B cell (primary cell): ENCODE data around the gene IL4R. TPM values are rescaled to one million over a fixed set of nuclear protein-coding genes. Genes with fewer than 3 reads are reported as not detected.

Source experiments
- ATAC-seq: fragments of 200-7000 bp; cut with Tn5 transposase; one replicate; pipeline ENCODE4 v1.10.0; 2021; ENCODE audit warnings: low read depth, mild to moderate bottlenecking, moderate number of reproducible peaks, moderate library complexity
- CTCF ChIA-PET: fragments of 350-600 bp; sonication (Branson Sonifier 250); formaldehyde crosslinking; loops from one replicate; lab custom pipeline; 2021; ENCODE audit warnings: antibody characterized with exemption, inconsistent platforms; lab: Charles Lee
- POLR2A ChIA-PET: fragments of 350-600 bp; sonication (Branson Sonifier 250); formaldehyde crosslinking; loops from one replicate; lab custom pipeline; 2021; ENCODE audit warnings: antibody characterized with exemption; lab: Charles Lee
- DNase-seq: peaks from one replicate; pipeline ENCODE4 v3.0.0; 2013
- H2AFZ ChIP-seq: 2 replicates; pipeline ENCODE4 v1.6.1; 2012; ENCODE audit warnings: mild to moderate bottlenecking, low read depth, low read length; ENCODE audit not compliant: insufficient read depth, poor library complexity, severe bottlenecking
- H3K27ac ChIP-seq, 2 donors: 1 replicate in 1 of 2; 2 replicates in 1 of 2; pipeline ENCODE4 v1.5.1; 2012 to 2013; ENCODE audit warnings: low read length in 2 of 2, mild to moderate bottlenecking in 2 of 2, moderate library complexity in 1 of 2
- H3K27me3 ChIP-seq, 4 experiments: fragments of 200-600 bp in 1 of 4; sonication (generic) in 1 of 4; replicated peaks in 1 of 4; 1 replicate in 2 of 4; 2 replicates in 2 of 4; pipeline versions ENCODE4 v1.6.1 to v1.7.0; 2013 to 2016; ENCODE audit warnings: low read length in 3 of 4, mild to moderate bottlenecking in 2 of 4, mixed read lengths in 1 of 4, moderate library complexity in 1 of 4; ENCODE audit not compliant: insufficient read depth in 4 of 4, control insufficient read depth in 3 of 4; ENCODE audit errors: control extremely low read depth in 1 of 4
- H3K36me3 ChIP-seq, 2 experiments: replicated peaks in 1 of 2; 1 replicate in 1 of 2; 2 replicates in 1 of 2; pipeline versions ENCODE4 v1.6.1 to v1.7.1; 2013; ENCODE audit warnings: low read length in 1 of 2; ENCODE audit not compliant: insufficient read depth in 2 of 2, control insufficient read depth in 1 of 2; ENCODE audit errors: control extremely low read depth in 1 of 2, extremely low read depth in 1 of 2
- H3K4me1 ChIP-seq, 2 donors: fragments of 200-600 bp in 1 of 2; sonication (generic) in 1 of 2; 1 replicate in 1 of 2; 2 replicates in 1 of 2; pipeline versions ENCODE4 v1.5.1 to v1.6.1; 2013 to 2017; ENCODE audit warnings: low read length in 2 of 2; ENCODE audit not compliant: control insufficient read depth in 2 of 2, insufficient read depth in 2 of 2
- H3K4me2 ChIP-seq: replicated peaks from 2 replicates; pipeline ENCODE3; 2012; ENCODE audit warnings: mild to moderate bottlenecking, low read depth, low read length; ENCODE audit not compliant: poor library complexity, severe bottlenecking
- H3K4me3 ChIP-seq, 5 experiments: fragments of 200-600 bp in 1 of 5; sonication (generic) in 1 of 5; 1 replicate in 3 of 5; 2 replicates in 2 of 5; pipeline versions ENCODE4 v1.5.1 to v1.7.0; 2011 to 2016; ENCODE audit warnings: low read length in 4 of 5, mild to moderate bottlenecking in 4 of 5, low read depth in 2 of 5, control low read depth in 1 of 5, moderate library complexity in 1 of 5; ENCODE audit not compliant: insufficient read depth in 1 of 5; ENCODE audit errors: control extremely low read depth in 1 of 5, extremely low read depth in 1 of 5
- H3K79me2 ChIP-seq: fragments of 200-600 bp; sonication (generic); one replicate; pipeline ENCODE4 v1.6.0; 2016; ENCODE audit warnings: low read length; ENCODE audit not compliant: control insufficient read depth, insufficient read depth
- H3K9ac ChIP-seq: fragments of 200-600 bp; sonication (generic); 2 replicates; pipeline ENCODE4 v1.6.1; 2017; ENCODE audit warnings: mild to moderate bottlenecking, low read length, moderate library complexity
- H3K9me3 ChIP-seq, 3 donors: one replicate each; pipeline versions ENCODE4 v1.6.1 to v1.7.1; 2013; ENCODE audit warnings: low read length in 2 of 3; ENCODE audit not compliant: control insufficient read depth in 2 of 3, insufficient read depth in 1 of 3; ENCODE audit errors: control extremely low read depth in 1 of 3
- H4K20me1 ChIP-seq: 2 replicates; pipeline ENCODE4 v1.6.0; 2012; ENCODE audit warnings: mild to moderate bottlenecking, low read length; ENCODE audit not compliant: insufficient read depth, control insufficient read depth, poor library complexity, severe bottlenecking
- H3K27ac Mint-ChIP-seq: one replicate; pipeline ENCODE4 v1.8.0; 2021; ENCODE audit warnings: mixed read lengths
- H3K27me3 Mint-ChIP-seq: one replicate; pipeline ENCODE4 v1.8.0; 2021; ENCODE audit warnings: mixed read lengths
- H3K4me1 Mint-ChIP-seq: one replicate; pipeline ENCODE4 v1.8.0; 2021; ENCODE audit warnings: mixed read lengths
- H3K4me3 Mint-ChIP-seq: one replicate; pipeline ENCODE4 v1.8.0; 2021; ENCODE audit warnings: mixed read lengths
- H3K9me3 Mint-ChIP-seq: one replicate; pipeline ENCODE4 v1.8.0; 2022; ENCODE audit warnings: mixed read lengths; ENCODE audit not compliant: insufficient read depth
- EZH2 ChIP-seq: IDR thresholded peaks from 2 replicates; pipeline ENCODE4 v1.6.1; 2012; ENCODE audit warnings: borderline replicate concordance, low read depth, mild to moderate bottlenecking, moderate library complexity, low read length; ENCODE audit not compliant: insufficient read depth, poor library complexity, severe bottlenecking
- WGBS: methylation state at CpG from one replicate; pipeline ENCODE4 v1.1.5; 2013; ENCODE audit warnings: missing lambda C conversion rate; ENCODE audit not compliant: insufficient coverage; 5-methylcytosine and 5-hydroxymethylcytosine counted together
- intact Hi-C: fragments of 100-400 bp; cut with micrococcal nuclease; formaldehyde crosslinking; loops from one replicate; pipeline ENCODE4 v1.10.0; 2022
- polyA plus RNA-seq: library from polyadenylated mRNA; depleted of rRNA; stranded (reverse); fragments of >200 nt; gene quantifications from 2 replicates; pipeline ENCODE4 v1.2.3, GENCODE V29; 2012
- total RNA-seq, 2 donors: library from RNA; stranded (reverse); fragments of 120-200 nt in 1 of 2; gene quantifications; 1 replicate in 1 of 2; 2 replicates in 1 of 2; pipeline versions ENCODE4 v1.2.3 to v1.2.4, GENCODE V29; 2013 to 2022
- TF ChIP-seq, protein P1 (sequence below): fragments of 200-600 bp; IDR thresholded peaks from one replicate; pipeline ENCODE4 v1.8.0; 2022; ENCODE audit warnings: antibody characterized with exemption, mild to moderate bottlenecking

The IL4R gene
- total and polyA plus RNA-seq, 2 donors (not counting 1 experiment from before 2014, with no cell fraction given): 311 to 966 TPM

GRCh38 chr16:27311448-27311830 is 2.3 kb upstream of the IL4R start:
- peaks cover 55% of the 10 kb centered on the region for H3K4me1 Mint-ChIP-seq
- no peak overlapping the region for H3K4me2 ChIP-seq
- CTCF ChIA-PET: no interaction called here

GRCh38 chr16:27311897-27312303 is 1.9 kb upstream of the IL4R start:
- no peak overlapping the region for H3K27ac Mint-ChIP-seq
- no peak overlapping the region for H3K27ac ChIP-seq
- peak overlapping the region; percentile 32 for H3K4me3 Mint-ChIP-seq
- H3K4me3 ChIP-seq: no peak overlapping the region
- WGBS: 86% methylated on average over 7 of the region's 7 CpGs
- peaks cover 46% of the 10 kb centered on the region for H3K79me2 ChIP-seq
- peaks cover 57% of the 10 kb centered on the region for H3K4me1 Mint-ChIP-seq
- no peaks in the 10 kb centered on the region for H3K27me3 Mint-ChIP-seq
- H3K4me1 ChIP-seq: peaks cover 24 to 37% of the 10 kb centered on the region in 2 donors
- no peak for ATAC-seq
- no peak overlapping the region for H3K4me2 ChIP-seq
- H3K9me3 Mint-ChIP-seq: peaks cover 3% of the 10 kb centered on the region
- H3K9me3 ChIP-seq: no peaks in the 10 kb centered on the region
- ChIA-PET CTCF (interaction anchor here (0.7 to 1.2 kb wide), 3 partner anchors 16 to 81 kb away, joined by 3 to 4 read pairs (median 3); no protein-coding TSS in a partner anchor), POLR2A (no interaction called here)
- peaks cover 0 to 8% of the 10 kb centered on the region in 2 experiments for H3K36me3 ChIP-seq
- H3K9ac ChIP-seq: no peak overlapping the region
- TF ChIP-seq, protein P1, sequence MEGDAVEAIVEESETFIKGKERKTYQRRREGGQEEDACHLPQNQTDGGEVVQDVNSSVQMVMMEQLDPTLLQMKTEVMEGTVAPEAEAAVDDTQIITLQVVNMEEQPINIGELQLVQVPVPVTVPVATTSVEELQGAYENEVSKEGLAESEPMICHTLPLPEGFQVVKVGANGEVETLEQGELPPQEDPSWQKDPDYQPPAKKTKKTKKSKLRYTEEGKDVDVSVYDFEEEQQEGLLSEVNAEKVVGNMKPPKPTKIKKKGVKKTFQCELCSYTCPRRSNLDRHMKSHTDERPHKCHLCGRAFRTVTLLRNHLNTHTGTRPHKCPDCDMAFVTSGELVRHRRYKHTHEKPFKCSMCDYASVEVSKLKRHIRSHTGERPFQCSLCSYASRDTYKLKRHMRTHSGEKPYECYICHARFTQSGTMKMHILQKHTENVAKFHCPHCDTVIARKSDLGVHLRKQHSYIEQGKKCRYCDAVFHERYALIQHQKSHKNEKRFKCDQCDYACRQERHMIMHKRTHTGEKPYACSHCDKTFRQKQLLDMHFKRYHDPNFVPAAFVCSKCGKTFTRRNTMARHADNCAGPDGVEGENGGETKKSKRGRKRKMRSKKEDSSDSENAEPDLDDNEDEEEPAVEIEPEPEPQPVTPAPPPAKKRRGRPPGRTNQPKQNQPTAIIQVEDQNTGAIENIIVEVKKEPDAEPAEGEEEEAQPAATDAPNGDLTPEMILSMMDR: no peak
- no peak for TF ChIP-seq EZH2
- no peaks in the 10 kb centered on the region for H3K27me3 ChIP-seq
- no peak overlapping the region for H2AFZ ChIP-seq
- peaks cover 27% of the 10 kb centered on the region for H4K20me1 ChIP-seq
- intact Hi-C loops: loop anchor here (10.0 kb wide), 1 partner anchor 93 kb away; the partner anchor contains the start of gene IL21R
- DNase-seq: no peak

More at GRCh38 chr16:27311448-27311830, 2.3 kb upstream of the IL4R start:
- Histone ChIP-seq H4K20me1 (peaks cover 22% of the 10 kb centered on the region), H3K27ac (no peak overlapping the region), H3K4me3 (no peak overlapping the region), H2AFZ (no peak overlapping the region), H3K36me3 (peaks cover 0 to 3% of the 10 kb centered on the region in 2 experiments), H3K4me1 (peaks cover 24 to 32% of the 10 kb centered on the region in 2 donors), H3K9me3 (no peaks in the 10 kb centered on the region), H3K9ac (no peak overlapping the region), H3K27me3 (no peaks in the 10 kb centered on the region), H3K79me2 (peaks cover 41% of the 10 kb centered on the region)
- TF ChIP-seq, protein P1: no peak
- TF ChIP-seq EZH2: no peak
- peak overlapping the region; percentile 0 for H3K27ac Mint-ChIP-seq
- peaks cover 3% of the 10 kb centered on the region for H3K9me3 Mint-ChIP-seq
- H3K4me3 Mint-ChIP-seq: no peak overlapping the region
- intact Hi-C loops: loop anchor here (10.0 kb wide), 1 partner anchor 93 kb away; the partner anchor contains the start of gene IL21R
- 88% methylated on average over 3 of the region's 8 CpGs for WGBS
- ATAC-seq (no peak), DNase-seq (no peak)
- H3K27me3 Mint-ChIP-seq: no peaks in the 10 kb centered on the region
- POLR2A ChIA-PET: no interaction called here
